ENCODE results near the gene PROM2.
"Not testable (repeated sequence)": the region's sequence is repeated elsewhere in the genome, so short reads cannot be mapped to it uniquely, and the experiment has no call there.

Gene PROM2
- total RNA-seq = 0 to 0.20 (median 0.06) reads per million in 18 experiments

GRCh38 chr2:95274291-95275150 lies at the start of gene PROM2:
Gene PROM2, plus strand, starts transcription at chr2:95274449. Its CDS starts 137 bp downstream, at chr2:95274586.
- no peak for DNase-seq

GRCh38 chr2:95225658-95226057 lies 48.6 kb upstream of the PROM2 start:
- DNase-seq = no peak

- peak; percentile 75 to 78 for DNase-seq
These were observed 42.5 kb upstream of the PROM2 start for GRCh38 chr2:95231723-95232122.

GRCh38 chr2:95232232-95232631 lies 42.0 kb upstream of the PROM2 start:
- DNase-seq = no peak

- DNase-seq = no peak
These were observed 39.9 kb upstream of the PROM2 start for GRCh38 chr2:95234286-95234785.

- DNase-seq = no peak
These were observed 39.4 kb upstream of the PROM2 start for GRCh38 chr2:95234816-95235215.

GRCh38 chr2:95238131-95238530 lies 36.1 kb upstream of the PROM2 start:
- no peak for DNase-seq

GRCh38 chr2:95240091-95240490 lies 34.2 kb upstream of the PROM2 start:
- no peak for DNase-seq

GRCh38 chr2:95240556-95240955 lies 33.7 kb upstream of the PROM2 start:
- DNase-seq = no peak

- not testable (repeated sequence) for DNase-seq
These were observed 32.2 kb upstream of the PROM2 start for GRCh38 chr2:95242084-95242483.

GRCh38 chr2:95258271-95258670 lies 16.0 kb upstream of the PROM2 start:
- no peak for DNase-seq

- DNase-seq = peak; percentile 94 to 96
These were observed 13.9 kb upstream of the PROM2 start for GRCh38 chr2:95260028-95261023.

GRCh38 chr2:95261602-95262001 lies 12.6 kb upstream of the PROM2 start:
- peak; percentile 87 to 92 for DNase-seq

- peak in 1 of 2 donors; percentile 41 for DNase-seq
These were observed 11.2 kb upstream of the PROM2 start for GRCh38 chr2:95262896-95263542.

GRCh38 chr2:95264624-95265023 lies 9.6 kb upstream of the PROM2 start:
- DNase-seq = no peak

GRCh38 chr2:95265182-95265581 lies 9.1 kb upstream of the PROM2 start:
- no peak for DNase-seq

- no peak for DNase-seq
These were observed 7.3 kb upstream of the PROM2 start for GRCh38 chr2:95266781-95267430.

- no peak for DNase-seq
These were observed 6.6 kb upstream of the PROM2 start for GRCh38 chr2:95267458-95268210.

- no peak for DNase-seq
These were observed 5.8 kb upstream of the PROM2 start for GRCh38 chr2:95268211-95269035.

GRCh38 chr2:95269036-95269680 lies 5.1 kb upstream of the PROM2 start:
- DNase-seq = no peak

All from inflammatory macrophage (primary cell).